Vagina (tissue), 2 donors: Measurements from ENCODE around the gene PNKD.

ENCODE experiments used
- CTCF ChIP-seq, 3 experiments: fragments of 450-650 bp in 2 of 3; fragments of 200-600 bp in 1 of 3; sonication (generic) in 1 of 3; IDR thresholded peaks; one replicate each; pipeline ENCODE4 v1.5.1; 2017 to 2019; ENCODE audit warnings: antibody characterized with exemption in 3 of 3, mild to moderate bottlenecking in 2 of 3, moderate library complexity in 2 of 3
- POLR2AphosphoS5 ChIP-seq, 2 donors: sonication (generic); formaldehyde crosslinking; IDR thresholded peaks; one replicate each; pipeline ENCODE4 v1.9.0; 2017; ENCODE audit warnings: antibody characterized with exemption in 2 of 2, mild to moderate bottlenecking in 2 of 2, low read depth in 1 of 2; ENCODE audit not compliant: insufficient read depth in 1 of 2

DNA sequence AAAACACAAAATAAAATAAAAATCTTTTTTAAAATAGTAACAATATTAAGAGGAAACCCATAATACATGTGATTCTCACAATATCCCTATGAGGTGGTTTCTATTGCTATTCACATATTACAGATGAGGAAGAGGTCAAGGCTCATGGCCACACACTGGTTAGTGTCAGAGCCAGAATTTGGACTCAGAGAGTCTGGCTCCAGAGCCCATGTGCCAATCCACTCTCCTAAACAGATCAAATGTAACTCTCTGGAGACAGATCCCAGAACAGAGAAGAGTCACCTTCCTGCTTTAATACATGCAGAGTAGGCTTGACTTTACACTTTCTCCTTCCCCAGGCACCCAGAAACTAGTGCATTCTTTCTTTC is 101.6 kb downstream of the PNKD start:
- TF ChIP-seq CTCF (IDR thresholded peaks at IDR 0.05) (no peak), POLR2AphosphoS5 (IDR thresholded peaks at IDR 0.05; ENCODE audit: insufficient read depth in 1 of 2, low read depth in 1 of 2) (no peak)
